ENCODE results near the gene TIMM13. TPM values are rescaled to one million over a fixed set of nuclear protein-coding genes. Genes with fewer than 3 reads are reported as not detected.
"Not testable (repeated sequence)": the region's sequence is repeated elsewhere in the genome, so short reads cannot be mapped to it uniquely, and the experiment has no call there.

TIMM13 gene
- total RNA-seq, 1 donor from 2014 or later: 39.5 TPM

- no peak overlapping the region for H3K4me3 ChIP-seq (ENCODE audit: low read depth, low read length)
- TF ChIP-seq, protein P1, sequence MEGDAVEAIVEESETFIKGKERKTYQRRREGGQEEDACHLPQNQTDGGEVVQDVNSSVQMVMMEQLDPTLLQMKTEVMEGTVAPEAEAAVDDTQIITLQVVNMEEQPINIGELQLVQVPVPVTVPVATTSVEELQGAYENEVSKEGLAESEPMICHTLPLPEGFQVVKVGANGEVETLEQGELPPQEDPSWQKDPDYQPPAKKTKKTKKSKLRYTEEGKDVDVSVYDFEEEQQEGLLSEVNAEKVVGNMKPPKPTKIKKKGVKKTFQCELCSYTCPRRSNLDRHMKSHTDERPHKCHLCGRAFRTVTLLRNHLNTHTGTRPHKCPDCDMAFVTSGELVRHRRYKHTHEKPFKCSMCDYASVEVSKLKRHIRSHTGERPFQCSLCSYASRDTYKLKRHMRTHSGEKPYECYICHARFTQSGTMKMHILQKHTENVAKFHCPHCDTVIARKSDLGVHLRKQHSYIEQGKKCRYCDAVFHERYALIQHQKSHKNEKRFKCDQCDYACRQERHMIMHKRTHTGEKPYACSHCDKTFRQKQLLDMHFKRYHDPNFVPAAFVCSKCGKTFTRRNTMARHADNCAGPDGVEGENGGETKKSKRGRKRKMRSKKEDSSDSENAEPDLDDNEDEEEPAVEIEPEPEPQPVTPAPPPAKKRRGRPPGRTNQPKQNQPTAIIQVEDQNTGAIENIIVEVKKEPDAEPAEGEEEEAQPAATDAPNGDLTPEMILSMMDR (IDR thresholded peaks at IDR 0.05; ENCODE audit: insufficient read depth, low read length, severe bottlenecking): no peak
- no peaks in the 10 kb centered on the region for H3K36me3 ChIP-seq (ENCODE audit: control insufficient read depth, insufficient read depth, low read length)
- no peaks in the 10 kb centered on the region for H3K27me3 ChIP-seq (ENCODE audit: control insufficient read depth, insufficient read depth, low read length)
- DNase-seq (ENCODE audit: low read depth) (no peak), FAIRE-seq (no peak)
Observed at GRCh38 chr19:2394442-2395292, 32.7 kb downstream of the TIMM13 start.

DNA sequence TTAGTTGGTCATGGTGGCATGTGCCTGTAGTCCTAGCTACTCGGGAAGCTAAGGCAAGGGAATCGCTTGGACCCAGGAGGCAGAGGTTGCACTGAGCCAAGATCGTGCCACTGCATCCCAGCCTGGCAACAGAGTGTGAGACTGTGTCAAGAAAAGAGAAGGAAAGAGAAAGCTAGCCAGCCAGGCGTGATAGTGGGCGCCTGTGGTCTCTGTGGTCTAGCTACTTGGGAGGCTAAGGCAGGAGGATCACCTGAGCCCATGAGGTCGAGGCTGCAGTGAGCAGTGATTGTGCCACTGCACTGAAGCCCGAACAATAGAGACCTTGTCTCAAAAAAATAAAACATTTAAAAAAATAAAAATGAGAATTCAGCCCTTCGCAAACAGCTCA lies 33.3 kb downstream of the TIMM13 start:
- FAIRE-seq (no peak), DNase-seq (ENCODE audit: low read depth) (no peak)
- Histone ChIP-seq H3K36me3 (ENCODE audit: control insufficient read depth, insufficient read depth, low read length) (no peaks in the 10 kb centered on the region), H3K4me3 (ENCODE audit: low read depth, low read length) (no peak overlapping the region), H3K27me3 (ENCODE audit: control insufficient read depth, insufficient read depth, low read length) (no peaks in the 10 kb centered on the region)
- TF ChIP-seq, protein P1 (IDR thresholded peaks at IDR 0.05; ENCODE audit: insufficient read depth, low read length, severe bottlenecking): no peak

- H3K27me3 ChIP-seq (ENCODE audit: control insufficient read depth, insufficient read depth, low read length); H3K36me3 ChIP-seq (ENCODE audit: control insufficient read depth, insufficient read depth, low read length); DNase-seq (ENCODE audit: low read depth); FAIRE-seq; H3K4me3 ChIP-seq (ENCODE audit: low read depth, low read length): not testable (repeated sequence)
Observed at GRCh38 chr19:2392899-2393298, 34.5 kb downstream of the TIMM13 start.

- no peak overlapping the region for H3K4me3 ChIP-seq (ENCODE audit: low read depth, low read length)
- DNase-seq (ENCODE audit: low read depth) (no peak), FAIRE-seq (no peak)
- no peaks in the 10 kb centered on the region for H3K36me3 ChIP-seq (ENCODE audit: control insufficient read depth, insufficient read depth, low read length)
- no peaks in the 10 kb centered on the region for H3K27me3 ChIP-seq (ENCODE audit: control insufficient read depth, insufficient read depth, low read length)
- TF ChIP-seq, protein P1 (IDR thresholded peaks at IDR 0.05; ENCODE audit: insufficient read depth, low read length, severe bottlenecking): no peak
Observed at GRCh38 chr19:2392366-2392765, 35.0 kb downstream of the TIMM13 start.

DNA sequence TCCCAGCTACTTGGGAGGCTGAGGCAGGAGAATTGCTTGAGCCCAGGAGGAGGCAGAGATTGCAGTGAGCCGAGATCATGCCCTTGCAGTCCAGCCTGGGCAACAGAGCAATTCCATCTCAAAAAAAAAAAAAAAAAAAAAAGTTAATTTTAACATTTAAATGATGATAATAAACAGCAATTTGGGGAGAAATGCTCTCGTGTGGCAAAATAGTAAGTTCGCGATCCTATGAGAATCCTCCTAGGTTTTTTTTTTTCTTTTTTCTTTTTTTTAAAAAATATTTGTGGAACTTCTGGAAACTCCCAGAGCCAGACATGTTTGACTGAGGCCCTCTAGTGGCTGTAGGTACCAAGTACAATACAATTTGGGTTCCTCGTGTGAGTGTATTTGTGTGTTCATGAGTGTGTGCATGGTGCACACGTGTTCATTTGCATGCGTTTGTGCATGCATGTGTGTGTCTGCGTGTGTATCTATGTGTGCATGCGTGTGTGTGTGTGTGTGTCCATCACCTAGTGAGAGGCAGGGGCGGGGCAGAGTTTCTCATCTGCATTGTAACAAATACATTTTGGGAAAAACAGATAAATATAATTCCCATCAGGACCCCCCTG lies 36.2 kb downstream of the TIMM13 start:
- no peaks in the 10 kb centered on the region for H3K36me3 ChIP-seq (ENCODE audit: control insufficient read depth, insufficient read depth, low read length)
- TF ChIP-seq, protein P1 (IDR thresholded peaks at IDR 0.05; ENCODE audit: insufficient read depth, low read length, severe bottlenecking): peak; percentile 70
- peak; percentile 69 for DNase-seq (ENCODE audit: low read depth)
- no peaks in the 10 kb centered on the region for H3K27me3 ChIP-seq (ENCODE audit: control insufficient read depth, insufficient read depth, low read length)
- H3K4me3 ChIP-seq (ENCODE audit: low read depth, low read length): no peak overlapping the region
- FAIRE-seq: no peak

DNA sequence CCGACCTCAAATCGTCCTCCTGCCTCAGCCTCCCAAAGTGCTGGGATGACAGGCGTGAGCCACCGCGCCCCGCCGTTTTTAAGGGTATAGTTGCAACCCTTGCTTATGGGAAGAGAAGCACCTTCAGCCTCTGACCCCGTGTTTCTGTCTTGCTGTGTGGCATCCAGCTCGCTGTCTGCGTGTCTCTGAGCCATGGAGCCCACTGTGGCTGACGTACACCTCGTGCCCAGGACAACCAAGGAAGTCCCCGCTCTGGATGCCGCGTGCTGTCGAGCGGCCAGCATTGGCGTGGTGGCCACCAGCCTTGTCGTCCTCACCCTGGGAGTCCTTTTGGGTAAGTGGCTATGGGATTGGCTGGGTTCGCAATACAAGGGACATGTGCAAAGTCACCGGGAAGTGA lies 37.8 kb downstream of the TIMM13 start:
- Histone ChIP-seq H3K4me3 (ENCODE audit: low read depth, low read length) (no peak overlapping the region), H3K27me3 (ENCODE audit: control insufficient read depth, insufficient read depth, low read length) (no peaks in the 10 kb centered on the region), H3K36me3 (ENCODE audit: control insufficient read depth, insufficient read depth, low read length) (no peaks in the 10 kb centered on the region)
- DNase-seq (ENCODE audit: low read depth) (no peak), FAIRE-seq (no peak)
- TF ChIP-seq, protein P1 (IDR thresholded peaks at IDR 0.05; ENCODE audit: insufficient read depth, low read length, severe bottlenecking): no peak
